Fibroblast of lung (primary cell): Measurements from ENCODE around the gene MDN1.

ENCODE experiments used
- EZH2 ChIP-seq: IDR thresholded peaks from 2 replicates; pipeline ENCODE4 v1.5.1; 2012; ENCODE audit warnings: low read length, control low read depth, mild to moderate bottlenecking; ENCODE audit errors: missing control alignments
- TF ChIP-seq, protein P1 (sequence below), 2 donors: IDR thresholded peaks in 1 of 2; conservative IDR thresholded peaks in 1 of 2; 1 replicate in 1 of 2; 2 replicates in 1 of 2; pipeline ENCODE4 v1.5.1; 2011 to 2012; ENCODE audit warnings: low read length in 2 of 2, control low read depth in 1 of 2, inconsistent platforms in 1 of 2, low read depth in 1 of 2, mild to moderate bottlenecking in 1 of 2

DNA sequence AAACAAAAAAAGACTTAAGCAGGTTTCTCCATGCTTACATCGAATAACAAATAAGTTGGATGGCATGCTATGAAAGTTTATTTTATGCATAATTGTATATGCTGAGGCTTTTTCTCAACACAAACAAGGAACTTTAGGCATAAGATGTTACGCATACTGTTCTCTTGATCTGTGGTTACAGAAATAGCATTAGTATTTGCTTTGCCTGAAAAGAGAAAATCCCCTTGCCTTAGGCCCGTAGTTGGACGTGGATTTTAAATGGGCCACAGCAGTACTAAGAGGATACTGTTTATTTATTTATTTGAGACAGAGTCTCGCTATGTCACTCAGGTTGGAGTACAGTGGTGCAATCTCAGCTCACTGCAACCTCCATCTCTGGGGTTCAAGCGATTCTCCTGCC, 200.0 kb downstream of the MDN1 start:
- TF ChIP-seq, protein P1, sequence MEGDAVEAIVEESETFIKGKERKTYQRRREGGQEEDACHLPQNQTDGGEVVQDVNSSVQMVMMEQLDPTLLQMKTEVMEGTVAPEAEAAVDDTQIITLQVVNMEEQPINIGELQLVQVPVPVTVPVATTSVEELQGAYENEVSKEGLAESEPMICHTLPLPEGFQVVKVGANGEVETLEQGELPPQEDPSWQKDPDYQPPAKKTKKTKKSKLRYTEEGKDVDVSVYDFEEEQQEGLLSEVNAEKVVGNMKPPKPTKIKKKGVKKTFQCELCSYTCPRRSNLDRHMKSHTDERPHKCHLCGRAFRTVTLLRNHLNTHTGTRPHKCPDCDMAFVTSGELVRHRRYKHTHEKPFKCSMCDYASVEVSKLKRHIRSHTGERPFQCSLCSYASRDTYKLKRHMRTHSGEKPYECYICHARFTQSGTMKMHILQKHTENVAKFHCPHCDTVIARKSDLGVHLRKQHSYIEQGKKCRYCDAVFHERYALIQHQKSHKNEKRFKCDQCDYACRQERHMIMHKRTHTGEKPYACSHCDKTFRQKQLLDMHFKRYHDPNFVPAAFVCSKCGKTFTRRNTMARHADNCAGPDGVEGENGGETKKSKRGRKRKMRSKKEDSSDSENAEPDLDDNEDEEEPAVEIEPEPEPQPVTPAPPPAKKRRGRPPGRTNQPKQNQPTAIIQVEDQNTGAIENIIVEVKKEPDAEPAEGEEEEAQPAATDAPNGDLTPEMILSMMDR (conservative IDR thresholded peaks at IDR 0.05 in 1 of 2, IDR thresholded peaks at IDR 0.05 in 1 of 2; ENCODE audit: low read depth in 1 of 2, low read length in 2 of 2), result no peak
- TF ChIP-seq EZH2, result no peak
